ENCODE measurements around the gene ETHE1.

DNA sequence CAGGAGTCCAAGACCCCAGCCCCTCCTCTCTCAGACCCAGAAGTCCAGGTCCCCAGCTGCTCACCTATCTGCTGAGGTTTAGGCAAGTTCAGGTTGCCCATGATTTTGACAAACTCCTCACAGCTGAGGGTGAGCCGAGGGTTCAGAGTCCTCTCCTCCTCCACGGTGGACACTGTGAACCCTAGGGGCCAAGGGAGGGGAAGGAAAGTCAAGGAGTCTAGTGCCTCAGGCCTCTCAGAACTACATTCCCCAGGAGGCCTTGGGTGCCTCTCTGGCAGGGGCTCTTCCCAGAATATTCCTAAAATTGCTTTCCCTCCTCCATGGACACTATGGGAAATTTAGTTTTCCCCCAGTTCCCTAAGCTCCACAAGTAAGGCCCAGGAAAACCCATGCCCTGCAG is 19.1 kb downstream of the ETHE1 start:
- TF ChIP-seq GATA2 (IDR thresholded peaks at IDR 0.05; ENCODE audit: low read depth, low read length) (no peak), GATA3 (IDR thresholded peaks at IDR 0.05; ENCODE audit: low read depth, low read length) (no peak)

Measured in SH-SY5Y (cell line).